Measurements from ENCODE around the gene ABCA12. TPM values are rescaled to one million over a fixed set of nuclear protein-coding genes. Genes with fewer than 3 reads are reported as not detected.

ABCA12 gene
- total RNA-seq, 1 experiment from 2014 or later: 0.03 TPM

- POLR2A ChIA-PET: no interaction called here
- H3K9me3 ChIP-seq (ENCODE audit: control insufficient read depth, insufficient read depth, low read depth, low read length): no peaks in the 10 kb centered on the region
- in situ Hi-C loops (cut with HindIII; ENCODE audit: low pct_unique_long_range_greater_than_20kb, low sequenced_read_pairs): no loop called here
- H3K4me3 ChIP-seq (ENCODE audit: low read depth in 2 of 2, low read length in 2 of 2): no peak overlapping the region
- intact Hi-C loops (cut with micrococcal nuclease; ENCODE audit: unreplicated experiment): no loop called here
- no peaks in the 10 kb centered on the region for H3K27me3 ChIP-seq (ENCODE audit: control insufficient read depth, insufficient read depth, low read length)
- H3K4me1 ChIP-seq (ENCODE audit: control insufficient read depth, insufficient read depth, low read length): no peaks in the 10 kb centered on the region
- H3K27ac ChIP-seq (ENCODE audit: low read length): no peak overlapping the region
- no peak for TF ChIP-seq REST (IDR thresholded peaks at IDR 0.05; ENCODE audit: insufficient read depth in 1 of 2, low read depth in 2 of 2, low read length in 1 of 2)
- TF ChIP-seq CTCF (IDR thresholded peaks at IDR 0.05): no peak
- TF ChIP-seq TCF7L2 (IDR thresholded peaks at IDR 0.05; ENCODE audit: low read depth, low read length): no peak
- TF ChIP-seq SIN3A (IDR thresholded peaks at IDR 0.05; ENCODE audit: borderline replicate concordance, insufficient read depth, low read depth, low read length): no peak
- no peak for TF ChIP-seq POLR2AphosphoS5 (IDR thresholded peaks at IDR 0.05; ENCODE audit: low read depth, low read length)
- no TSS peak for BruUV-seq (replicated peaks)
- DNase-seq (ENCODE audit: low read depth, low spot score) (no peak), ATAC-seq (no peak)
- no peaks in the 10 kb centered on the region for H3K36me3 ChIP-seq (ENCODE audit: control insufficient read depth, insufficient read depth, low read length)
- CTCF ChIA-PET: no interaction called here
These were observed 22.9 kb upstream of the ABCA12 start for GRCh38 chr2:215161301-215161829.

DNA sequence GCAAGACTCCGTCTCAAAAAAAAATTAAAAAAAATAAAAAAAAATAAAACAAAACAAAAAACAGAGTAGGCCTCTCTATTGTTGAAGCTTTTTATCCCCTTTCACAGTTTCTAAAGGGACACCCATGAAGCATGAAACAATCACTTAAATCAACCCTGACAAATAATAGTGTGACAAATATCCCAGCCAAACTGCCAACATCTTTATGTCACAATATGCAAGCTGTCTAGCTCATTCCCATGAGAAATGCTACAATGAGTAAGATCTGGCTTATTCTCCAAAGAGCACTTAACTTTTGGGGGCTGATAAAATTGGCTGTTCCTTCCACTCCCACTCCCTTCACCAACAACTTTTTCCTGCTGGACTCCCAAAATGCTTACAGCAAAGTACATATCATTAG lies 21.7 kb upstream of the ABCA12 start:
- in situ Hi-C loops (cut with HindIII; ENCODE audit: low pct_unique_long_range_greater_than_20kb, low sequenced_read_pairs): no loop called here
- ATAC-seq: no peak
- Histone ChIP-seq H3K9me3 (ENCODE audit: control insufficient read depth, insufficient read depth, low read depth, low read length) (no peaks in the 10 kb centered on the region), H3K27me3 (ENCODE audit: control insufficient read depth, insufficient read depth, low read length) (no peaks in the 10 kb centered on the region), H3K4me3 (ENCODE audit: low read depth in 2 of 2, low read length in 2 of 2) (no peak overlapping the region), H3K36me3 (ENCODE audit: control insufficient read depth, insufficient read depth, low read length) (no peaks in the 10 kb centered on the region), H3K27ac (ENCODE audit: low read length) (no peak overlapping the region), H3K4me1 (ENCODE audit: control insufficient read depth, insufficient read depth, low read length) (no peaks in the 10 kb centered on the region)
- no peak for TF ChIP-seq REST (IDR thresholded peaks at IDR 0.05; ENCODE audit: insufficient read depth in 1 of 2, low read depth in 2 of 2, low read length in 1 of 2)
- no peak for TF ChIP-seq CTCF (IDR thresholded peaks at IDR 0.05)
- no peak for TF ChIP-seq POLR2AphosphoS5 (IDR thresholded peaks at IDR 0.05; ENCODE audit: low read depth, low read length)
- TF ChIP-seq SIN3A (IDR thresholded peaks at IDR 0.05; ENCODE audit: borderline replicate concordance, insufficient read depth, low read depth, low read length): no peak
- TF ChIP-seq TCF7L2 (IDR thresholded peaks at IDR 0.05; ENCODE audit: low read depth, low read length): no peak
- CTCF ChIA-PET: no interaction called here
- DNase-seq (ENCODE audit: low read depth, low spot score): no peak
- intact Hi-C loops (cut with micrococcal nuclease; ENCODE audit: unreplicated experiment): no loop called here
- BruUV-seq (replicated peaks): no TSS peak
- POLR2A ChIA-PET: interaction anchor here (0.6 kb wide), 1 partner anchor 1396 kb away, joined by 3 read pairs; no protein-coding TSS in a partner anchor

Data from Panc1 (cell line).